PC-3 (cell line): Measurements from ENCODE around the gene CRLF3. TPM values are rescaled to one million over a fixed set of nuclear protein-coding genes. Genes with fewer than 3 reads are reported as not detected.

ENCODE experiments used
- ATAC-seq: fragments of 200-7000 bp; cut with Tn5 transposase; 2 replicates; pipeline ENCODE4 v1.9.1; 2020; ENCODE audit warnings: mild to moderate bottlenecking, moderate library complexity
- BruUV-seq: library from RNA; stranded (reverse); fragments of 400-500 nt; replicated peaks from 2 replicates; lab custom pipeline; 2021; lab: Mats Ljungman, UMichigan
- CTCF ChIA-PET: fragments of 300-600 bp; sonication (Branson Sonifier 250); formaldehyde crosslinking; loops from one replicate; lab custom pipeline; 2022; ENCODE audit warnings: antibody characterized with exemption; lab: Charles Lee
- POLR2A ChIA-PET: fragments of 300-600 bp; sonication (Branson Sonifier 250); formaldehyde crosslinking; loops from one replicate; lab custom pipeline; 2022; ENCODE audit warnings: antibody characterized with exemption; ENCODE audit not compliant: unreplicated experiment; lab: Charles Lee
- DNase-seq: peaks from one replicate; pipeline ENCODE4 v3.0.0-alpha.2; 2015
- H2AFZ ChIP-seq: fragments of 300-600 bp; sonication (generic); 2 replicates; pipeline ENCODE4 v1.6.0; 2016; ENCODE audit warnings: antibody characterized with exemption, low read length
- H3F3A ChIP-seq: fragments of 300-600 bp; sonication (generic); one replicate; pipeline ENCODE4 v1.6.0; 2017; ENCODE audit warnings: antibody characterized with exemption, low read length, control low read depth, mild to moderate bottlenecking; ENCODE audit not compliant: unreplicated experiment
- H3K27ac ChIP-seq: fragments of 300-600 bp; sonication (generic); 2 replicates; pipeline ENCODE4 v1.5.1; 2016; ENCODE audit warnings: mild to moderate bottlenecking, low read length
- H3K27me3 ChIP-seq: fragments of 300-600 bp; sonication (generic); 2 replicates; pipeline ENCODE4 v1.6.1; 2016; ENCODE audit warnings: low read length, mixed read lengths
- H3K36me3 ChIP-seq: fragments of 300-600 bp; sonication (generic); 2 replicates; pipeline ENCODE4 v1.6.1; 2016; ENCODE audit warnings: low read depth, mixed run types, low read length, mixed read lengths
- H3K4me1 ChIP-seq: fragments of 300-600 bp; sonication (generic); 2 replicates; pipeline ENCODE4 v1.5.1; 2016; ENCODE audit warnings: low read length; ENCODE audit not compliant: insufficient read depth
- H3K4me2 ChIP-seq: fragments of 300-600 bp; sonication (generic); 2 replicates; pipeline ENCODE4 v1.6.0; 2016; ENCODE audit warnings: low read length
- H3K4me3 ChIP-seq: fragments of 300-600 bp; sonication (generic); 2 replicates; pipeline ENCODE4 v1.5.1; 2016; ENCODE audit warnings: mild to moderate bottlenecking, low read length, mixed read lengths
- H3K79me2 ChIP-seq: fragments of 300-600 bp; sonication (generic); 2 replicates; pipeline ENCODE4 v1.6.1; 2017; ENCODE audit warnings: low read length, mixed read lengths
- H3K9ac ChIP-seq: fragments of 300-600 bp; sonication (generic); 2 replicates; pipeline ENCODE4 v1.6.0; 2016; ENCODE audit warnings: mild to moderate bottlenecking, low read length
- H3K9me2 ChIP-seq: fragments of 300-600 bp; sonication (generic); replicated peaks from 2 replicates; pipeline ENCODE4 v1.6.1; 2016; ENCODE audit warnings: mixed run types, low read length, mixed read lengths
- H3K9me3 ChIP-seq: fragments of 300-600 bp; sonication (generic); 2 replicates; pipeline ENCODE4 v1.6.1; 2016; ENCODE audit warnings: low read length, mixed read lengths
- H4K20me1 ChIP-seq: fragments of 300-600 bp; sonication (generic); 2 replicates; pipeline ENCODE4 v1.6.1; 2016; ENCODE audit warnings: low read length, mixed read lengths
- CTCF ChIP-seq: fragments of 300-600 bp; sonication (generic); conservative IDR thresholded peaks from 2 replicates; pipeline ENCODE4 v1.5.1; 2017; ENCODE audit warnings: antibody characterized with exemption, low read depth, mild to moderate bottlenecking, low read length
- EZH2 ChIP-seq: fragments of 300-600 bp; sonication (generic); IDR thresholded peaks from one replicate; pipeline ENCODE4 v1.6.1; 2017; ENCODE audit warnings: antibody characterized with exemption, mild to moderate bottlenecking, low read length; ENCODE audit not compliant: unreplicated experiment
- EZH2phosphoT487 ChIP-seq: fragments of 300-600 bp; sonication (generic); IDR thresholded peaks from 2 replicates; pipeline ENCODE4 v1.6.1; 2018; ENCODE audit warnings: mild to moderate bottlenecking, antibody characterized with exemption, low read length, borderline replicate concordance
- intact Hi-C: fragments of 100-400 bp; cut with micrococcal nuclease; formaldehyde crosslinking; loops from 2 replicates; pipeline ENCODE4 v1.9.0; 2023
- total RNA-seq: library from RNA; depleted of rRNA; stranded (reverse); fragments of >200 nt; gene quantifications from 2 replicates; pipeline ENCODE4 v1.2.3, GENCODE V29; 2014

The CRLF3 gene
- total RNA-seq, 1 experiment from 2014 or later = 9.8 TPM

- peak overlapping the region; percentile 87 for H2AFZ ChIP-seq
- DNase-seq (no peak), ATAC-seq (no peak)
- POLR2A ChIA-PET = no interaction called here
- H3K4me3 ChIP-seq = peak overlapping the region; percentile 93
- H3K9me3 ChIP-seq = no peaks in the 10 kb centered on the region
- no TSS peak for BruUV-seq
- no peaks in the 10 kb centered on the region for H3K27me3 ChIP-seq
- H3K4me1 ChIP-seq = peaks cover 12% of the 10 kb centered on the region
- peak overlapping the region; percentile 99 for H3K9ac ChIP-seq
- H3F3A ChIP-seq = no peaks in the 10 kb centered on the region
- peak overlapping the region; percentile 29; the same call in 1 of the 2 replicates for H3K27ac ChIP-seq
- peak overlapping the region; percentile 90 for H3K4me2 ChIP-seq
- no peaks in the 10 kb centered on the region for H4K20me1 ChIP-seq
- no peaks in the 10 kb centered on the region for H3K9me2 ChIP-seq
- CTCF ChIA-PET = no interaction called here
- no peaks in the 10 kb centered on the region; the same call in 1 of the 2 replicates for H3K36me3 ChIP-seq
- intact Hi-C loops = no loop called here
- peaks cover 34% of the 10 kb centered on the region for H3K79me2 ChIP-seq
- TF ChIP-seq EZH2 = no peak
- TF ChIP-seq CTCF = no peak
- TF ChIP-seq EZH2phosphoT487 = no peak
Measured at GRCh38 chr17:30831257-30831656, 6.8 kb upstream of the CRLF3 start.

GRCh38 chr17:30829022-30829421, 4.5 kb upstream of the CRLF3 start:
- Histone ChIP-seq H3K9me2 (no peaks in the 10 kb centered on the region), H3K36me3 (no peaks in the 10 kb centered on the region; the same call in 1 of the 2 replicates), H3K9ac (no peak overlapping the region), H3K4me1 (peaks cover 15% of the 10 kb centered on the region), H4K20me1 (no peaks in the 10 kb centered on the region), H2AFZ (no peak overlapping the region), H3K27ac (no peak overlapping the region), H3F3A (no peaks in the 10 kb centered on the region), H3K27me3 (no peaks in the 10 kb centered on the region), H3K4me2 (no peak overlapping the region), H3K4me3 (no peak overlapping the region), H3K79me2 (peaks cover 25% of the 10 kb centered on the region), H3K9me3 (no peaks in the 10 kb centered on the region)
- no peak for DNase-seq
- intact Hi-C loops = no loop called here
- CTCF ChIA-PET = no interaction called here
- POLR2A ChIA-PET = interaction anchor here (0.7 kb wide), 1 partner anchor 1016 kb away, joined by 4 read pairs; no protein-coding TSS in a partner anchor
- no peak for ATAC-seq
- no peak for TF ChIP-seq EZH2phosphoT487
- no peak for TF ChIP-seq CTCF
- no peak for TF ChIP-seq EZH2
- no TSS peak for BruUV-seq

- no peaks in the 10 kb centered on the region for H3F3A ChIP-seq
- H3K9ac ChIP-seq = no peak overlapping the region
- no peaks in the 10 kb centered on the region; the same call in 1 of the 2 replicates for H4K20me1 ChIP-seq
- ChIA-PET CTCF (no interaction called here), POLR2A (no interaction called here)
- intact Hi-C loops = no loop called here
- no peak overlapping the region for H3K4me3 ChIP-seq
- no peaks in the 10 kb centered on the region for H3K9me3 ChIP-seq
- DNase-seq (no peak), ATAC-seq (no peak)
- no peak overlapping the region for H3K4me2 ChIP-seq
- H3K79me2 ChIP-seq = peaks cover 26% of the 10 kb centered on the region
- no peaks in the 10 kb centered on the region; the same call in 1 of the 2 replicates for H3K36me3 ChIP-seq
- no peaks in the 10 kb centered on the region for H3K9me2 ChIP-seq
- no TSS peak for BruUV-seq
- peaks cover 13% of the 10 kb centered on the region for H3K4me1 ChIP-seq
- H3K27ac ChIP-seq = no peak overlapping the region
- TF ChIP-seq CTCF (no peak), EZH2phosphoT487 (no peak), EZH2 (no peak)
- H3K27me3 ChIP-seq = no peaks in the 10 kb centered on the region
- no peak overlapping the region for H2AFZ ChIP-seq
Measured at GRCh38 chr17:30827082-30827481, 2.6 kb upstream of the CRLF3 start.
